SK-N-DZ (cell line): ENCODE measurements around the gene FBXO5.

Source experiments
- DNase-seq: peaks from one replicate; pipeline ENCODE4 v3.0.0-alpha.2; 2015; ENCODE audit warnings: low spot score
- small RNA-seq, 2 experiments: library from RNA; depleted of rRNA; stranded (forward); fragments of <200 nt; gene quantifications; one replicate each; pipeline ENCODE3, GENCODE V24; 2014

Gene FBXO5

DNA sequence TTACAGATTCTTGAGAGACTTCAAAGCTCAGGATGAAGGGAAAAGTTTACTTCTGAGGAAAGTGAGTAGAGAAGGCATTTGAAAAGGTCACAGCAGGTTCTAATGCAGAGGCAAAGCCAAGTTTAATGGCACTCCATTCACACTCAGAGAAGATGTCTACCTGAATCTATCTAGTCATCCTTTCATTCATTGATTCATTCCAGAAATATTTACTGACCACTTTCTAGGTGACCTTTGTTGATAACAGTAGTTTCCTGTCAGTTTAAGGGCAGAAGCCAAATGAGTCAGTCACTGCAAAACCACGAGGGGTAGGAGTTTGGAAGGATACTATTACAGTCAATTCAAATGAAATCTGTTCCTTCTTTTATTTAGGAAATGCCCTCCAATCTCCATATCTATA, 30.8 kb downstream of the FBXO5 start:
- DNase-seq, result no peak

GRCh38 chr6:152950240-152950639, 32.6 kb downstream of the FBXO5 start:
- DNase-seq, result no peak

DNA sequence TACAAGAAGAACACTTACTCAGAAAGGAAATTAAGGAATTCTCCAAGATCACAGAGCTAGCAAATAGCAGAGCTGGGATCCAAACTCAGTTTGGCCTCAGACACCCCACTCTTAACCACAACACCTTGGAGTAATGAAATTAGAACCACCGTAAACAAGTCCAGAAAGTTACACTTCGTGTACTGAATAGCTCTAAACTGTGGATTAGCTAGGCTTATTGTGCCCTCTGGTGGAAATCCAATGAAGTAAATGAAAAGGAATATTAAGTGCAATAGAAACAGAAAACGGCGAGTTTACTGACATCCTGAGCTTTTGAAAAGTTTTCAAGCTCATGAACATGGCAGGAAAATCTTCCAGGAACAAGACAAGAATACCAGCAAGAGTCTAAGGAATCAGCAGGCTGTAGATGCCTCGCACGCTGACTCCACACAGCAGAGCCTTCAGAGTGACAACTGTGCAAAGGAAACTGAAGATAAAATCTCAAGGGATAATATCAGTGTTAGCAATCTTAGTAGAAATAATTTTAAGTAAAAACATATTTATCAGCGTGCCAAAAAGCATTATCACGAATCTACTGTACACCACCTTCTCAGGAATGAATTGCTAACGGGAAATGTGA, 34.6 kb downstream of the FBXO5 start:
- DNase-seq, result peak; percentile 53

- no peak for DNase-seq
Measured at GRCh38 chr6:152946995-152947394, 35.8 kb downstream of the FBXO5 start.

DNA sequence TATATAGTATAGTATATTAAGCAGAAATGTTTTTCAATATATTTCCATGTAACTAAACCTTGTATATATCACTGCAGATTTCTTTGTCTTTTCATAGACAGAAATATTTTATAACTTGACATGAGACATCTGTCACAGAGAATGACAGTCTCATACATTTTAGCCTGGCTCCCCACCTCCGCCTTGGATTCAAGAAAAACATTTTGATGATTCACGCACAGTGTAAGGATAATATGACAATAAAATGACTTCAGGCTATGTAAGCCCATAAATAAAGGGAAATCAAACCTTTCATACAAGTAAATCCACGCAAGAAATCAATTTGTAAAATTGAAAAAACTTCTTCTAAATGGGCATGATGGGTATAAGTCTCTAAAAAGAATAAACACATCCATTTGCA, 36.4 kb downstream of the FBXO5 start:
- no peak for DNase-seq

DNA sequence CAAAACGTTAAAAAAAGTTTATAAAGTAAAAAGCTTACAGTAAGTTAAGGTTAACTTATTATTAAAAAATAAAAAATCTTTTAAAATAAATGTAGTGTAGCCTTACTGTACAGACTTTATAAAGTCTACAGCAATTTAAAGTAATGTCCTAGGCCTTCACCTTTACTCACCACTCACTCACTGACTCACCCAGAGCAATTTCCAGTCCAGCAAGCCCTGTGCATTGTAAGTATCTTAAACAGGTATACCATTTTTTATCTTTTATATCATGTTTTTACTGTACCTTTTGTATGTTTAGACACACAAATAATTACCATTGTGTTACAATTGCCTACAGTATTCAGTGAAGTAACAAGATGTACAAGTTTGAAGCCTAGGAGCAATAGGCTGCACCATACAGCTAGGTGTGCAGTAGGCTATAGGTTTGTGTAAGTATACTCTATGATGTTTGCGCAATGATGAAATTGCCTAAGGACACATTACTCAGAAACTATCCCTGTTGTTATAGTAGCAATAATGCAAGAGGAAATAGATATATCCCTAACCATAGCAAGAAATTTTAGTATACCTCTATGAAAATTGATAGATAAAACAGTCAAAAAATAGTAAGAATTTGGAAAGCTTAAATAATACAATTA, 39.5 kb downstream of the FBXO5 start:
- no peak for DNase-seq

DNA sequence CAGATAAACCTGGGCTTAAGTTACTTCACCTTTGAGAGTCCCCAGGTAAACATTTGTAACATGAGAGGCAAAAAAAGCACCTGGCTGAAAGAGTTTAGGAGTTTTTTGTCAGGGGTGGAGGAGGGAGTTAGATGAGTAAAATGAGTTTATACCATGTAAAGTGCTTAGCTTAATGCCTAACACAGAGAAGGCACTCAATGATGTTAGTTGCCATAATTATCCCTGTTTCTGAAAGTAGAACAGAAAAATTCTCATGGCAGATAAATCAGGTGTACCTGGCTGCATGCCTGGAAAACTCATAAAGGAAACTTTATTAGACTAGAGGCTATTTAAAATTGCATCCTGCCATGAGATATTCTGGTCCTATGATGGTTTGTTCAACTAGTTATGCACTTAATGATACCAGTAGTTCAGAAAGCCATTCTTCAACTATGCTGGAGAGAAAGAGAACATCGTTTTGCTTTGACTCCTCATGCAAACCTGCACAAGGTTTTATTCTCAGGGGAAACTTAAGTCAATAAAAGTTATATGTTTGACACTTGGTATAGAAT, 40.4 kb downstream of the FBXO5 start:
- no peak for DNase-seq

DNA sequence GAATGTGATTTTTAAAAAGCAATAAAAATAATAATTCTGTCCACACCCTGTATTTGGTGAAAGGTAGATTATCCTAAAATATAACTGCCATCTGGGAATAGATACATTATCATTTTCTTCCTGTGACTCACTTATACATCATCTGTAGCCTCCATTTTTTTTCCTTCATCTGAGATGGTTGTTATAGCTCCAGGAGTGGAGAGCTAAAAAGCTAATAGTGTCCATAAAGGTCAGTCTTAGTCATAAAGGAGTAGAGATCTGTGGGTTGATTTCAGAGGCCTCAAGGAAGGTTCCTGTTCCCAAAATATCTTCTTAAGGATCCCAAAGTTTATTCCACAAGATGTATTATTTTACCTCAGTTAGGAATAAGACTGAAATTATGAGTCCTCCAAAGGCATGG, 41.1 kb downstream of the FBXO5 start:
- no peak for DNase-seq

DNA sequence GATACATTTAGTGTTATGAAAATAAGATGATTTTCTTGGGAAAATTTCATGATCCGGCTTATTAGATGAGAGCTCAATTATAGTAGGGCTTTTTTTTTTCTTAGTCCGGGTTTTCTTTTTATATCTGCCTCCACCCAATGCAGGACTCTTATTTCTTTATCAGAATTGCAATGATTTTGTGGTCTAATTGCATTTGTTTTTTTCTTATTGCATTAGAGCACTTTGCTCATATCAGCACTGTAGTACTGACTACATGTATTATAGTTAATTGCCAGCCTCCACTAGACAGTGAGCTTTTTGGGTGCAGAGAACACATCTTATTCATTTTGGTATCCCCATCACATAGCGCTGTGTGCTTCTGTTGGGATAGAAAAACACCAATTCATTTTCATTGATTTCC, 50.0 kb downstream of the FBXO5 start:
- DNase-seq, result peak; percentile 59

GRCh38 chr6:152922706-152923105, 60.1 kb downstream of the FBXO5 start:
- no peak for DNase-seq

Small RNA genes within 50 kb of the gene (small RNA-seq; reads per million reads assigned to genes)
- gene AL080276.1, result 0 reads per million in 2 experiments
